A673 (cell line): ENCODE results near the gene LRBA. TPM values are rescaled to one million over a fixed set of nuclear protein-coding genes. Genes with fewer than 3 reads are reported as not detected.

Experiments
- BruUV-seq: library from RNA; stranded (reverse); fragments of 400-500 nt; replicated peaks from 2 replicates; lab custom pipeline; 2021; lab: Mats Ljungman, UMichigan
- CTCF ChIA-PET: fragments of 300-600 bp; sonication (Branson Sonifier 250); formaldehyde crosslinking; loops from one replicate; lab custom pipeline; 2022; ENCODE audit warnings: antibody characterized with exemption; lab: Charles Lee
- POLR2A ChIA-PET: fragments of 300-600 bp; sonication (Branson Sonifier 250); formaldehyde crosslinking; loops from one replicate; lab custom pipeline; 2022; ENCODE audit warnings: antibody characterized with exemption; ENCODE audit not compliant: low non-redundant PET; lab: Charles Lee
- DNase-seq: peaks from one replicate; pipeline ENCODE4 v3.0.0-alpha.2; 2015; ENCODE audit warnings: low spot score
- H3K27ac ChIP-seq: fragments of 200-600 bp; sonication (generic); 2 replicates; pipeline ENCODE4 v1.5.1; 2016; ENCODE audit warnings: mixed run types, low read depth, mild to moderate bottlenecking, mixed read lengths, antibody characterized with exemption, low read length; ENCODE audit not compliant: poor library complexity, severe bottlenecking
- H3K27me3 ChIP-seq: fragments of 200-600 bp; sonication (generic); replicated peaks from 2 replicates; pipeline ENCODE4 v1.6.1; 2017; ENCODE audit warnings: mixed run types, low read depth, mild to moderate bottlenecking, mixed read lengths, antibody characterized with exemption, low read length; ENCODE audit not compliant: insufficient read depth, poor library complexity
- H3K36me3 ChIP-seq: fragments of 200-600 bp; sonication (generic); 2 replicates; pipeline ENCODE4 v1.6.1; 2016; ENCODE audit warnings: mixed run types, mild to moderate bottlenecking, mixed read lengths, antibody characterized with exemption, low read length; ENCODE audit not compliant: insufficient read depth, poor library complexity, severe bottlenecking
- H3K4me1 ChIP-seq: fragments of 200-600 bp; sonication (generic); 2 replicates; pipeline ENCODE4 v1.6.1; 2017; ENCODE audit warnings: mixed run types, mild to moderate bottlenecking, mixed read lengths, antibody characterized with exemption, low read length; ENCODE audit not compliant: insufficient read depth, poor library complexity, severe bottlenecking
- H3K4me3 ChIP-seq: fragments of 200-600 bp; sonication (generic); 2 replicates; pipeline ENCODE4 v1.5.1; 2016; ENCODE audit warnings: low read depth, mixed run types, mild to moderate bottlenecking, mixed read lengths, low read length; ENCODE audit not compliant: poor library complexity, severe bottlenecking
- H3K9me3 ChIP-seq: fragments of 200-600 bp; sonication (generic); 2 replicates; pipeline ENCODE4 v1.6.1; 2016; ENCODE audit warnings: mixed run types, low read depth, mild to moderate bottlenecking, mixed read lengths, antibody characterized with exemption, low read length; ENCODE audit not compliant: poor library complexity, severe bottlenecking
- CTCF ChIP-seq: fragments of 300-800, 200-600 bp; sonication (generic); conservative IDR thresholded peaks from 2 replicates; pipeline ENCODE4 v1.5.1; 2017; ENCODE audit warnings: low read depth, mild to moderate bottlenecking, antibody characterized with exemption, low read length, moderate library complexity, mixed read lengths
- EZH2 ChIP-seq: fragments of 200-600 bp; sonication (generic); IDR thresholded peaks from 2 replicates; pipeline ENCODE4 v1.6.1; 2017; ENCODE audit warnings: borderline replicate concordance, low read depth, mild to moderate bottlenecking, mixed read lengths, antibody characterized with exemption, low read length; ENCODE audit not compliant: poor library complexity, severe bottlenecking
- intact Hi-C: fragments of 100-400 bp; cut with micrococcal nuclease; formaldehyde crosslinking; loops from one replicate; pipeline ENCODE4 v1.10.0; 2022; ENCODE audit not compliant: unreplicated experiment
- total RNA-seq: library from RNA; stranded (reverse); gene quantifications from 2 replicates; pipeline ENCODE4 v1.2.3, GENCODE V29; 2021

LRBA gene
- total RNA-seq, 1 experiment from 2014 or later: 35.7 TPM

GRCh38 chr4:150337734-150338133 is 677.4 kb downstream of the LRBA start:
- H3K27ac ChIP-seq: no peak overlapping the region
- ChIA-PET CTCF (no interaction called here), POLR2A (no interaction called here)
- no peak for DNase-seq
- H3K4me1 ChIP-seq: peaks cover 6% of the 10 kb centered on the region
- no peaks in the 10 kb centered on the region for H3K36me3 ChIP-seq
- TF ChIP-seq EZH2 (no peak), CTCF (no peak)
- H3K4me3 ChIP-seq: no peak overlapping the region
- intact Hi-C loops: no loop called here
- no peaks in the 10 kb centered on the region for H3K27me3 ChIP-seq
- H3K9me3 ChIP-seq: no peaks in the 10 kb centered on the region
- BruUV-seq: no TSS peak

GRCh38 chr4:150336676-150337412 is 678.2 kb downstream of the LRBA start:
- CTCF ChIA-PET: no interaction called here
- no peaks in the 10 kb centered on the region for H3K36me3 ChIP-seq
- no peak overlapping the region for H3K4me3 ChIP-seq
- no peaks in the 10 kb centered on the region for H3K9me3 ChIP-seq
- no peak overlapping the region for H3K27ac ChIP-seq
- POLR2A ChIA-PET: no interaction called here
- no TSS peak for BruUV-seq
- intact Hi-C loops: no loop called here
- peaks cover 6% of the 10 kb centered on the region for H3K4me1 ChIP-seq
- TF ChIP-seq CTCF (no peak), EZH2 (no peak)
- DNase-seq: no peak
- no peaks in the 10 kb centered on the region for H3K27me3 ChIP-seq

- H3K27me3 ChIP-seq: no peaks in the 10 kb centered on the region
- TF ChIP-seq CTCF (no peak), EZH2 (no peak)
- H3K27ac ChIP-seq: no peak overlapping the region
- intact Hi-C loops: no loop called here
- no peak overlapping the region for H3K4me3 ChIP-seq
- DNase-seq: no peak
- BruUV-seq: no TSS peak
- H3K36me3 ChIP-seq: no peaks in the 10 kb centered on the region
- no peaks in the 10 kb centered on the region for H3K9me3 ChIP-seq
- peaks cover 6% of the 10 kb centered on the region for H3K4me1 ChIP-seq
- POLR2A ChIA-PET: no interaction called here
- CTCF ChIA-PET: no interaction called here
Observed at GRCh38 chr4:150332961-150333360, 682.1 kb downstream of the LRBA start.
